Activated CD4-positive, alpha-beta T cell treated with anti-CD3 and anti-CD28 coated beads, Interleukin-2, amount 50 U/mL, for 24 hours (primary cell): ENCODE measurements around the gene EXOC2.

Experiments
- DNase-seq, 2 donors: peaks; one replicate each; pipeline ENCODE4 v3.0.0-alpha.2; 2020; ENCODE audit warnings: low read depth in 1 of 2, low spot score in 1 of 2

The EXOC2 gene, protein sequence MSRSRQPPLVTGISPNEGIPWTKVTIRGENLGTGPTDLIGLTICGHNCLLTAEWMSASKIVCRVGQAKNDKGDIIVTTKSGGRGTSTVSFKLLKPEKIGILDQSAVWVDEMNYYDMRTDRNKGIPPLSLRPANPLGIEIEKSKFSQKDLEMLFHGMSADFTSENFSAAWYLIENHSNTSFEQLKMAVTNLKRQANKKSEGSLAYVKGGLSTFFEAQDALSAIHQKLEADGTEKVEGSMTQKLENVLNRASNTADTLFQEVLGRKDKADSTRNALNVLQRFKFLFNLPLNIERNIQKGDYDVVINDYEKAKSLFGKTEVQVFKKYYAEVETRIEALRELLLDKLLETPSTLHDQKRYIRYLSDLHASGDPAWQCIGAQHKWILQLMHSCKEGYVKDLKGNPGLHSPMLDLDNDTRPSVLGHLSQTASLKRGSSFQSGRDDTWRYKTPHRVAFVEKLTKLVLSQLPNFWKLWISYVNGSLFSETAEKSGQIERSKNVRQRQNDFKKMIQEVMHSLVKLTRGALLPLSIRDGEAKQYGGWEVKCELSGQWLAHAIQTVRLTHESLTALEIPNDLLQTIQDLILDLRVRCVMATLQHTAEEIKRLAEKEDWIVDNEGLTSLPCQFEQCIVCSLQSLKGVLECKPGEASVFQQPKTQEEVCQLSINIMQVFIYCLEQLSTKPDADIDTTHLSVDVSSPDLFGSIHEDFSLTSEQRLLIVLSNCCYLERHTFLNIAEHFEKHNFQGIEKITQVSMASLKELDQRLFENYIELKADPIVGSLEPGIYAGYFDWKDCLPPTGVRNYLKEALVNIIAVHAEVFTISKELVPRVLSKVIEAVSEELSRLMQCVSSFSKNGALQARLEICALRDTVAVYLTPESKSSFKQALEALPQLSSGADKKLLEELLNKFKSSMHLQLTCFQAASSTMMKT

DNA sequence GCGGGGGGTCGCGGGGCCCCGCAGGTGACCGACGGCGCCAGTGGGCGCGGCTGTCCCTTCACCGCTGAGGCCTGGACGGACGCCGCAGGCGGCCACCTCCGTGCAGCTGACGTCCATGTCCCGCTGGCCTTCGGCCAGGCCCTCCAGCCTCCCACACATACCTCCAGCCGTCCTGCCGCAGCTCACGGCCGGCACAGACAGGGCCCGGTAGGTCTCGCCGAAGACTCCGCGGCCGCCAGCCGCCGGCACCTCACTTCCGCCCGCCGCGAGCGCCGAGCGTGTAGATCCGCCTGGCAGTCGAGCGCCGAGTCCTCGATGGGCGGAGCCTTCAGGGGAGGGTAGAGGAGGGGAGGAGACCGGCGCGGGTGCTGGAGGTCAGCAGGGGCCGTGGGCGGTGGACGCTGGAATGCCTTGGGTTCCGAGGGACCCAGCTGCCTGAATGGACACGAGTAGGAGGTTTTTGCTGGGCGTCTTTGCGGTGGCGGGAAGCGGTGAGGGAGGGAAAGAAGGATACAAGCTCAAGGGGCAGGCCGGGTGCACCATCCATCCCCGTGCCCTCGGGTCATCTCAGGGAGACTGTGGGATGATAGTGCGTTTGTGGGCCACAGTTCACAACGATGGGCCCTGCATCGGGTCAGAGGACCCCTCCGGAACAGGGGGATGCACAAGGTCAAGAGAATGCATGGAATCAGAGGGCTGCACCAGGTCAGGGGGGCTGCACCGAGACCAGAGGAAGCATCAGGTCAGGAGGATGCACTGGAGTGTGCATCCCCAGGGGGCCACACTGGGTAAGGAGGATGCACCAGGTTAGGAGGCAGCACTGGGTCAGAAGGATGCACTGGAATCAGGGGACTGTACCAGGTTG, at the start of gene EXOC2:
TSS of gene EXOC2 (minus strand) at position 282 of the 865 bp plus-strand sequence. CDS start 55,321 bp downstream, outside the sequence.
- DNase-seq, result peak; percentile 66 to 77

DNA sequence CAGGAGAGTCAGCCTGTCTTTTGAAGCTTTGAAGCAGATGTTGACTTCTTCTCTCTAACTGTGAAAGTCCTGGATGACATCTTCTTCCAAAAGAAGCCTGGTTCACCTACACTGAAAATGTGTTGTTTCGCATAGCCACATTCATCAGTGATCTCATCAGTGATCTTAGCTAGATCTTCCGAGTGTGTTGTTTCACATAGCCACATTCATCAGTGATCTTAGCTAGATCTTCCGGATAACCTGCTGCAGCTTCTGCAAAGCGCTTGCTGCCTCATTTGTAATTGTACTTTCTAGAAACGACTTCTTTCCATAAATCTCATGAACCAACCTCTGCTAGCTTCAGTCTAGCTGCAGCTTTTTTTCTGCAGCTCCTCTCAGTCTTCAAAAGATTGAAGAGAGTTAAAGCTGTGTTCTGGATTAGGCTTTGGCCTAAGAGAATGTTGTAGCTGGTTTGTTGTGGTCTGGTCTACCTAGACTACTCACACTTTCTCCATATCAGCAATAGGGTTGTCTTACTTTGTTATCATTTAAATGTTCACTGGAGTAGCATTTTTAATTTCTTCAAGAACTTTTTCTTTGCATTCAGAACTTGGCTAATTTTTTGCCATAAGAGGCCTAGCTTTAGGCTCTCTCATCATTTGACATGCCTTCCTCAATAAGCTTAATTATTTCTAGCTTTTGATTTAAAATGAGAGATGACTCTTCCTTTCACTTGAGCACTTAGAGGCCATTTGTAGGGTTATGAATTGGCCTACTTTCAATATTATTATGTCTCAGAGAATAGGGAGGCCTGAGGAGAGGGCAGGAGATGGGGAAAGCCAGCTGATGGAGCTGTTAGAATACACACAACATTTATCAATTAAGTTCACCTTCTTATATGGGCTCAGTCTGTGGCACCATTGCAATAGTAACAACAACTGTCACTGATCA, 48.7 kb upstream of the EXOC2 start:
- DNase-seq, result no peak

DNA sequence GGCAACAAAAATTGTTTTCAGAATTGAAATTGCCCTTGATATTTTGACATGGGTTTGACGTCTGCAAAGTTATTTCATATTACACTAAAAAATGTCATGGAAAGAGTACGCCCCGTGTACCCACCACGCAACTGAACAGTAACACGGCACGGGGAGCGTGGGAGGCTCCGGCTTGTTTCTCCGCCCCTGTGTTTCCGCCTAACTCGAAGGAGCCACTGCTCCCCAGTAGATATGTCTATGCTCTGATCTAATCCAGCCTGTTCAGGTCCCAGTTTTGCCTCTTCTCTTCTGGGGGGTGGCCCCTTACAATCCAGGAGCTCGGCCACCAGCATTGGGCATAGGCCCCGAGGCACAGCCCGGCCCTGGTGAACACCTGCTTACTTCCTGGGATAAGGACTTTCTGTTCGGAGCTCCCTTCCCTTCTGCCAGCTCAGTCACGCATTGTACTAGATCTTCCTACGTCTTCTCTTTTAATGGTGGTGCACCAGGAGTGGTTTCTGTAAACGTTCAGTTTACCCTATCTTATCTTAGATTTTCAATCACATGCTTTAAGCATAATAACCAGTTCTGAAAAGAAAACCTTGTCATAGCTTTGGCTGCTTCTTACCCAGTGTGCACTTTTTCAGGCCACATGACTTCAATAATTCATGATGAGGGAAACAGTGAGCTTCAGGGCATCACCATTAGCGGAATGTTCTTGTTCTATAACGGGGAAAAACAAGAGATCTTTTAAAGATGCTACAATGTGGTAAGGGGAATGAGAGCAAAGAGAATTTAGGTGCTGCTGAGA, 43.9 kb upstream of the EXOC2 start:
- no peak for DNase-seq

DNA sequence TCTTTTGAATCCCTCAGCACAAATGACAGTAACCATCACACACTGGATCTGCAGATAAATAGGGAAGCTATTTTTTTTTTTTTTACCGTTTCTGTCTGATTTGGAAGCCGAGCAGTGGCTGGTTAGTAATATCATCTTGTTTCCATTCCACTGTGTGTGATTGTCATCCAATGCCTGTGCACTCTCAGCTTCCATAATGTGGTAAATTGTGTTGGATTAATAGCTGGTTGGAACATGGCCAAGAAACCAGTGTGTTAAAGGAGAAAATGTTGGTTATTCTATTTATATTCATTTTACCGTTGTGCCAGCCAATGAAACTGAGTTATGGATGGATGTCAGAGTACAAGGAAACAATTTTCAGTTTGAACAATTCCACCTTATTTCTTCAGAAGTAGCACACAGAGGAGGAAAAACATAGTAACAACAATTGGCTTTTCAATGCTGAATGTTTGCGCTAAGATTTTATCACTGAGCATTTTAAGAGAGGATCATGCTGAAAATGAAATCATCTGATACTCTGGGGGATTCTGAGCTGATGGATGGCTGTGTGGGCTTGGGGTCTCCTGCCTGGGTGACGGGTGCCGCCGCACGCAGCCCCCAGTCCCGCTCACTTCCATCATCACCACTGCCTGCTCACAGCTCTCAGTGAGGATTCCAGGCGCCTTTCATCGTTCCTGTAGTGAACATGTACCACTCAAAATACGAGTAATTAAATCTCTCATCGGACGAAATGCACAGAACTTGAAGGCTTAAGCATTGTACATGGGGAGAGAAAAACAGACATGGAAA, 40.7 kb upstream of the EXOC2 start:
- DNase-seq, result no peak

DNA sequence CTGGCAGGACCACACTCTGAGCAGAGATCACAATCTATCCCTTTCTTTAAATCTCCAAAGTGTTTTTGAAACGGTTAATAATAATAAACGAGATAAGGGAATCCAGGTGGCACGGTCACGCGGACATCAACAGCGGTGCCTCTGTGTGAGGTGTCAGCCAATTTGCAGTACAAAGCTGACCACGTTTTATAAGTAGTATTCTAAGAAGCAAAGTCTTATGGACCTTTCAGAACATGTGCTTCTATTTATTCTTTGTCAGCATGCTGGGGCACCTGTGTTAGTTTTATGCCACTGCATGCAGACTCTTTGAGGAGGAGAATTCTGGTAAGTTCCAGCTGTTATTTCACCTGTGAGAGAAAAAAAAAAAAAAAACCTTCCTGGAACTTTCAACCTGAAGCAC, 39.0 kb upstream of the EXOC2 start:
- DNase-seq, result no peak

DNA sequence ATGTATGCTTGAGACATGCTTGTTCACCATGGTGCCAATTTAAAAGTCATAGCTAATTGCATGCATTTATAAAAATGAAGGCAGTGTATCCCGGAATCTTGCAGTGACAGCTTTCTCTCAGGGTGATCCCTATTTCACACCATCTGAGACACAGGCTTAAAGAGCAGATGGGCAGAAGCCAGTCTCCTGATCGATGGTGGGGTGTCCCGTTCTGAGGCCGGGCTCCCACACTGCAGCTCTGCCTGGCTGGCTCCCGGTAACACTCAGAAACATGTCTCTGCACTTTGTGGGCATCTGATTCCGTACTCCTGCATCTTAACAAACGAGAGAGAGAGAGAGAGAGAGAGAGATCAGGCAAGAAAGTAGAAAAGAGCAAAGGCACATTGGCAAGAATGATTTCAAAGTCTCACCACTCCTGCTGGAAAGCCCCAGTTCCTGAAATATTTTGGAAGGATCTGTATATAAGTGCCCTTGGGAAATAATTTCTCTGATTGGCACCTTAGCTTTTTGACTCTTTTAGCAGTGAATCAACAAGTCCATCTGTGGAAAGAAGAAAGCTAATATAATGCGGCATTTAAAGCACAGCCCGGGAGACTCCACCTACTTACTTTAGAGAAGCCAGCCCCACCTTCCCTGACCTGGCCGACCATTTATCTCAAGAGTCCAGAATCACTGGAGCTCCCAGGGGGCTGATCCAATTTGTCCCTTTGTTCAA, 36.8 kb upstream of the EXOC2 start:
- no peak for DNase-seq

DNA sequence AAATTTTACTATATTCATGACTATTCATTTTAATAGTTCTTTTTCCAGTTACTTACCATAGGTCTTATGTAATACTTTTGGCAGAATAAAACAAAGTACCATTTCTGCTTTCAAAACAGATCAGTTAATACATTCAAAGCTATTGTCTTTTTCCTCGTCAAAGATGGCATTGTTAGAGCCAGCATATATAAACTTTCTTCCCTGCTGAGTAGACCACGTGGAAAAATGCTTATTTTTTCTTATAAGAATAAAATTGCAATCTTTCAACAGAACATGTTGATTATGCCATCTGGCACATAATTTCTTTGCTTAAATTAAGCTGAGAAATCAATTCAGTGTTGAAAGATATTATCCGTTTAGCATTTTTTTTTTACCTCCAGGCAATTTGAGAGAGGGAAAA, 34.9 kb upstream of the EXOC2 start:
- DNase-seq, result no peak

DNA sequence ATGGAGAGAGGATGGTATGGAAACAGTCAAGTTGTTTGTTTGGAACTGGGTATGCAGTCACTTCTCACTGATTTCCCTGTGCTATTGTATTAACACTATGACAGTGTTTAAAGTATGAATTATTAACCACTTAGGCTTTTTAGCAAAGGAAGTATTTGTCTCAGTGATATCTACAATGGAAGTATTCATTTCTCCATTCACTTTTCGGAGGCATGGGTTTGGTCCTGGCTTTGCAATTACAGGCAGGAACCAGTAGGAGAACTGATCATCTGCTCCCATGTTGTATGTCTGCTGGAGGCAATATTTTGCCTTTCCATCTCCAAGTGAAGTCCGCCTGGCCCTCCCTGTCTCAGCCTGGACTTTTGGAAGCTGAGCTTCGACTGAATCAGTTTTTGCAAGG, 30.6 kb upstream of the EXOC2 start:
- DNase-seq, result no peak

DNA sequence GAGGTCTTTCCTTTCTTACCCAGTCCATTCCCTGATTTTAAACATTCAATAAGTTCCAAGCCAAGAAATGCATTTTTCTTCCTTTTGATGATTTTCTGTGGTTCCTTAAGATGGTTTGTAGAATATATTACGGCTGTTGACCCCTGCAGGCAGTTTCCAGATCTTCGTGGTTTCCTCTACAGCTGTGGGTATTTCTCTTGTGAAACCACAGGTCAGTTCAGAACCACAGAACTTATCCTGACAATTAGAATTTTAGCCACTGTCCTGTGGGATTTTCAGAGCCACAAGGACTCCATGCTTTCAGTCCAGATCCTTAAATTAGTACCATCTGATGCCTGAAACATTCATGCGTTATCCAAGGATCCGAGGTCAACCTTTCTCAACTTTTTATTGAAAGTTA, 29.7 kb upstream of the EXOC2 start:
- no peak for DNase-seq

DNA sequence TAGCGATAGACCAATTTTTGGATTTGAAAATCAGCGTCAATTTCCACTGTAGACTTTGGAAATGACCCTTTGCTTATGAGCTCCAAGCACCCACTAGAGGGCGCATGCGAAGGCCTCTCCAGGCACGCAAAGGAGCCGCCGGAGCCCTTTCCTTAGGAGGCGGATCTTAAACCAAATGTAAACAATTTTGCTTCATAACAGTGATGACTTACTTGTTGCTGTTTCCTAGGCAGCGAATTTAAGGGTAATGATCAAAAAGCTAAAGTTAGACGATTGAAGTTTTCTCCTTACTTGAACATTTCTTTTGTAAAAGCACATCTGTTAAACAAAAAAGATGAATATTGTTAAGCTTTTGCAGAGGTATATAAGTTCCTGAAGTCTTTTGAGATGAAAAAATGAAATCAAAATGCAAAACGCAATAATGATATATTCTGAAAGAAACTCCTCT, 29.2 kb upstream of the EXOC2 start:
- DNase-seq, result peak; percentile 29 to 68

DNA sequence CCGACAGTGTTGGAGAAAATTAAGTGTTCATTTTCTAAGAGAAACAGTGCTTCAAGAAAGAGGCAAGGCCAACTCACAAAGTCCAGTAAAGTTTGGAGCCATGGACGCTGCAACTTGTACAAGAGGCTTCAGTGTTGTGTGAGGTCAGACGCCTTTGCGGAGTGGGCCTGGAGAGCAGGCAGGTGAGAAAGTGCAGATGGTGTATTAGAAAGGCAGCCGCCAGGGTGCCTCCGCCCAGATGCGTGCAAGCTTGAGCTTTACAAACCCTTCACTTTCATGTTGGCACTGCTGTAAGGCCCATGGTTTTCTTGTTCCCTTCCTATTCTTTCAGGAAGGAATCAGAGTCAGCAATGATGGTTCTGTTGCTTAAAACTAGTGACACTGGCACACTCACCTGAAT, 25.4 kb upstream of the EXOC2 start:
- no peak for DNase-seq

DNA sequence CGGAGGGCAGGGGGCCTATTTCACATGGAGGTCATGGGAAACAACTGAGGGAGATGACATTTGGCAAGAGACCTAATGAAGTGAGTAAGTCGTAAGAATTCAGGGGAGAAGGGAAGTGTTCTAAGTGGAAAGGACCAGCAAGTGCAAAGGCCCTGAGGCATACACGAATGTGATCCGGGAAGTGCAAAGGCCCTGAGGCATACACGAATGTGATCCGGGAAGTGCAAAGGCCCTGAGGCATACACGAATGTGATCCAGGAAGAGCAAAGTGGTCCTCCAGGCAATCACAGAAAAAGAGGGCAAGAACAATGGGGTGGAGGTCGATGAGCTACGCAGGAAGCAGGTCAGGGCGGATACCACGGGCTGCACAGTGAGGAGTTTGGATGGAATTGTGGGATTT, 24.2 kb upstream of the EXOC2 start:
- DNase-seq, result no peak

DNA sequence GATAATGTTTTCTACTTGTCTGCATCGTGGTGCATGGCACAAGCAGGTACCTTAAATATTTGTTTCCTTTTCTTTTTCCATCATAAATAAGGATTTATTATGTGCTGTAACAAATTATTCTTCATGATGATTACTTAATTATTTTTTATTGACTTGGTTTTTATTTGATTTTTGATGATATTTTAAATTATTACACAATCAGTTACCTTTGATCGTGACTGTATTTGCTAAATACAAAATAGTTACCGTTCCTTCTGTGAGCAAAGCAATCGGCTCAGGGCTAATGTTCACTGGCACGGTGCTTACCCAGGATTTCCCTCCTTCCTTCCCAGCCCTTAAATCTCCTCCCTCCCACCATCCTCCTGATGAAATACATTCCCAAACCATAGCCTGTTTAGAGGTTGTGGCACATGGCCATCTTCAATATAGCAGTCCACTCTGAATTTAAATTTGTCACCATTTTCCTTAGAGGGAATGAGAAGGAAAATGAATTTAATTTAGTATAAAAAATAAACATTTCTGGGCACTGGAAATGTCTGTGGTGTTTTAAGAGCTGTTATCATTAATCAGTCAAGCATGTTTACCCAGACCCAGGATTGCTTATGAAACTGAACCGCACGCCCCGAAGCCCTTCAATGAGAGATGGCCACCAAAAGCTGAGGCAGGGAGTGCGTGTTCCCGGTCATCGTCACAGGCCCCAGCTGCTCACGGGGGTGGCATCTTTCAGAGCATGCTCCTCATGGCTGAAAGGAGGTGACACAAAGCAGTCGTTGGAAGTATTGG, 23.0 kb upstream of the EXOC2 start:
- DNase-seq, result no peak

DNA sequence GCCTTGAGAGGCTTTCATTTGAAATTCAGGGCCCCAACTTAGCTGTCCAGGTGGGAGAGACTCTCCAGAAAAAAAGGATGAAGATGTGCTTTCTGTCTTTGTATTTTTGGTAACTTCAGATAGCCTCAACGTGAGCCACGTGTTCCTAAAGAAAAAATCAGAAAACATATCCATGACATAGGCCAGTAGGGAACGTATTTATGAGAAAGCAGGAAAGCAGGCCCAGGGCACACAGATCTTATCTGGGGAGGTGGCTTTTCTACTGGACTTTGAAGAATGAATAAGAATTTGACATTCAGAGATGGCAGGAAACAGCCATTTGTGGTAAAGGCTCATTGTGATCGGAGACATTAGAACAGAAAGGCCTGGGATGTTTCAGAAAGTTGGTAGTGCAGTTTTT, 21.2 kb upstream of the EXOC2 start:
- no peak for DNase-seq

DNA sequence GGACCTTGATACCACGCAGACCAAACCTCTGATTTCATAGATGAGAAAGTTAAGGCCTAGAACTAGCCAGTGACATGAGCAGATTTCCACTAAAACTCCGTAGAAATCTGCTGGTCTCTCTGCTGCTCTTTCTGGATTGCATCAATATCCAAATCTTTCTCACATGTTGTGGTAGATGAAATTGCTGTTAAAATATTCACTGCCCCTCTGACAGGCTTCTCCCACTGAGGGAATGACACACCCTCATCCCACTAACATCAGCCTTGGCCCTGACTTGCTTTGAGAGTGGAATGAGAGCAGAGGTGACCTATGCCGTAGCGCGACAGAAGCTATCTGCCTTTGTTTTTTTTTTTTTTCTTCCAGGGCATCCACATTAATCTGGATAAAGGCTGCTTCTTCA, 20.4 kb upstream of the EXOC2 start:
- no peak for DNase-seq

DNA sequence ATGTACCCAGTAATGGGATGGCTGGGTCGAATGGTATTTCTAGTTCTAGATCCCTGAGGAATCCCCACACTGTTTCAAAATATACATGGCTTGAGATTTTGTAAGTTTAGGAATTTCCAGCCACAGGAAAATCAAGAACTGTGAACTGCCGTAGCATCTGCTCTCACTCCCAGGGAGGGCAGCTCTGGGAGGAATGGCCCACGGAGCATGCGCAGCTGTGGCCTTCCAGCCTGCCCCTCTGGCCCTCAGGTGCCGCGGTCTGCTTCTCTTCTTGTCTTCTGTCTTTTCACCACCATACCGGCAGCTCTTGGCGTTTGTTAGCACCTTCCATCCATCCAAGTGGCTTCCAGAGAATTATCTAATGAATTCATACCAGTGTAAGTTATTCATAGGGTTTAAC, 19.9 kb upstream of the EXOC2 start:
- DNase-seq, result no peak

DNA sequence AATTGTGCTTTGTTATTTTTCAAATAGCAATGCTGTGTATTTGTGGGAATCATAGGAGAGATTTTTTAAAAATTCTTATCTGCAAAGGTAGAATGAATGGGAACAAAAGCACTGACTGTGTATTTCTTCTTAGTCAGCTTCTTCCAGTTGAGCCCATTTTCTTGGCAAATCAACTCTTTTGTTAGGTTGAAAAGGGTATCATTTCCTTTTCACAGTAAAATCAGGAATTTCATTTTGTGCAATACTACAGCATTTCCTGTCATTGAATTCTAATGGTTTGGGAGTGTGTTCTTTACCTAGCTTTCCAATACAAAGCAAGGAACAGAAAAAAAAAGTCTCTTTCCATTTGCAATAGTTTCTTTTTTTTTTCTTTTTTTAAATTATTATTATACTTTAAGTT, 19.0 kb upstream of the EXOC2 start:
- no peak for DNase-seq
